ENCODE measurements around the gene VEZT. TPM values are rescaled to one million over a fixed set of nuclear protein-coding genes. Genes with fewer than 3 reads are reported as not detected.

VEZT gene, protein sequence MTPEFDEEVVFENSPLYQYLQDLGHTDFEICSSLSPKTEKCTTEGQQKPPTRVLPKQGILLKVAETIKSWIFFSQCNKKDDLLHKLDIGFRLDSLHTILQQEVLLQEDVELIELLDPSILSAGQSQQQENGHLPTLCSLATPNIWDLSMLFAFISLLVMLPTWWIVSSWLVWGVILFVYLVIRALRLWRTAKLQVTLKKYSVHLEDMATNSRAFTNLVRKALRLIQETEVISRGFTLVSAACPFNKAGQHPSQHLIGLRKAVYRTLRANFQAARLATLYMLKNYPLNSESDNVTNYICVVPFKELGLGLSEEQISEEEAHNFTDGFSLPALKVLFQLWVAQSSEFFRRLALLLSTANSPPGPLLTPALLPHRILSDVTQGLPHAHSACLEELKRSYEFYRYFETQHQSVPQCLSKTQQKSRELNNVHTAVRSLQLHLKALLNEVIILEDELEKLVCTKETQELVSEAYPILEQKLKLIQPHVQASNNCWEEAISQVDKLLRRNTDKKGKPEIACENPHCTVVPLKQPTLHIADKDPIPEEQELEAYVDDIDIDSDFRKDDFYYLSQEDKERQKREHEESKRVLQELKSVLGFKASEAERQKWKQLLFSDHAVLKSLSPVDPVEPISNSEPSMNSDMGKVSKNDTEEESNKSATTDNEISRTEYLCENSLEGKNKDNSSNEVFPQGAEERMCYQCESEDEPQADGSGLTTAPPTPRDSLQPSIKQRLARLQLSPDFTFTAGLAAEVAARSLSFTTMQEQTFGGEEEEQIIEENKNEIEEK
- total RNA-seq: 54.9 and 94.3 TPM in 2 replicates

DNA sequence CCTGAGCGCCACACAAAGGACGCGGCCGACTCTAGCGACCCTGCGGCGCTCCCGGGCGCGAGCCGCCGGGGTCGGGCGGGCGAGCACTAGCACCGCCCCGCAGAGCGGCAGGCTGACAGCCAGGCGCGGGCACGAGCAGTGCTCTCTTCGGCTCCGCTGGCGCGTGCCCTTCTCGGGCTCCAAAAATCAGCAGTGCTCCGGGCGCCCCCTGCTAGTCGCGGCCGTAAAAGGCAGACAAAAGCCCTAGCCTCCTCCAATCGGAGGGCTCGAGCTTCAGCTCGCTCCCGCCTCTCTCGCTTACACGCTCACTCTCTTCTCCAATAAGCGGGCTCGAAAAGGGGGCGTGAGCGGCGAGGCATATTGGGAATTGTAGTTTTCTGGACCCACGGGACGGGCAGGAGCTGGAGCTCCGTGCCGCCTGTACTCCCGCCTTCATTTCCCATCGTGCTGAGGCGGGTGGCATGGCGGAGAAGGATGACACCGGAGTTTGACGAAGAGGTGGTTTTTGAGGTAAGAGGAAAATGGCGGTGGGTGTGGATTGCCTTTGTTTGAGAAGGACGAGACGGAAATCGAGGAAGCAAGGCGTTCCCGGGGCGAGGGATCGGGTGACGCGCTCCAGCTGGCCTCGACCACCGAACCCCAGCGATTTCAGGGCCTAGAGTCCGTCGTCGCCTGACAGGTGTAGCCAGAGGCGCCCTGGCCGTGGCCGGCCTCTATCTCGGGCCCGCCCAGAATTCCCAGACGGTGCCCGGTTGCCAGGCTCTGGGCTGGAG, at the start of gene VEZT, which contains the start of gene FGD6:
Gene VEZT, plus strand, starts transcription at position 431 of the 773 bp plus-strand sequence. Its CDS starts 44 bp downstream, at position 475.
Gene FGD6, minus strand, starts transcription at position 91 of the 773 bp plus-strand sequence. CDS start 227 bp downstream, outside the sequence.

Small RNA genes within 50 kb of the gene (small RNA-seq; reads per million reads assigned to genes)
- 61.0 reads per million, percentile 98 among the genes with 10 or more reads in this experiment for gene MIR331 (ENCODE audit: low replicate concordance)
- gene MIR3685 (ENCODE audit: low replicate concordance): not detected
- gene RF00019 (ENCODE audit: low replicate concordance): not detected
- not detected for gene RNU6-808P (ENCODE audit: low replicate concordance)

Other genes starting within 250 kb of the VEZT start
- gene NDUFA12, start 214.1 kb upstream of the VEZT start, total RNA-seq: 105 and 184 TPM in 2 replicates
- gene NR2C1, start 144.2 kb upstream of the VEZT start, total RNA-seq: 23.4 and 28.8 TPM in 2 replicates
- 9.4 and 19.9 TPM in 2 replicates for gene FGD6, start 340 bp upstream of the VEZT start, total RNA-seq

Data from placental pericyte (primary cell).